Measurements from ENCODE around the gene ULBP3. TPM values are rescaled to one million over a fixed set of nuclear protein-coding genes. Genes with fewer than 3 reads are reported as not detected.

ULBP3 gene
- total and polyA plus RNA-seq, 2 of the 4 experiments (the other 2 are of a cell fraction): 11.1 to 35.1 TPM

- dilution Hi-C loops (cut with HindIII; ENCODE audit: low sequenced_read_pairs, unreplicated experiment) (no loop called here), in situ Hi-C loops (cut with MboI; ENCODE audit: low sequenced_read_pairs) (no loop called here), intact Hi-C loops (cut with micrococcal nuclease) (no loop called here)
- TF ChIP-seq MXI1 (IDR thresholded peaks at IDR 0.05; ENCODE audit: borderline replicate concordance, low read depth, low read length) (no peak), RFX5 (IDR thresholded peaks at IDR 0.05; ENCODE audit: low read depth, low read length) (no peak), ELK1 (IDR thresholded peaks at IDR 0.05; ENCODE audit: borderline replicate concordance, low read depth, low read length) (no peak), SMC3 (IDR thresholded peaks at IDR 0.05; ENCODE audit: low read depth, low read length) (no peak), BHLHE40 (IDR thresholded peaks at IDR 0.05; ENCODE audit: low read depth, low read length) (no peak), CTCF (conservative IDR thresholded peaks at IDR 0.05; ENCODE audit: low read depth, low read length) (no peak), MAFK (IDR thresholded peaks at IDR 0.05; ENCODE audit: low read depth, low read length) (no peak), RCOR1 (IDR thresholded peaks at IDR 0.05; ENCODE audit: insufficient replicate concordance, low read length) (no peak), CEBPB (IDR thresholded peaks at IDR 0.05; ENCODE audit: low read depth, low read length) (no peak), USF2 (IDR thresholded peaks at IDR 0.05; ENCODE audit: low read depth, low read length) (no peak), POLR2A (IDR thresholded peaks at IDR 0.05; ENCODE audit: low read depth, low read length) (no peak), CHD1 (IDR thresholded peaks at IDR 0.05; ENCODE audit: low read depth, low read length) (no peak), FOS (IDR thresholded peaks at IDR 0.05; ENCODE audit: low read depth, low read length) (no peak), MAZ (IDR thresholded peaks at IDR 0.05; ENCODE audit: borderline replicate concordance, low read depth, low read length) (no peak), RAD21 (IDR thresholded peaks at IDR 0.05; ENCODE audit: low read length) (no peak), NFE2L2 (IDR thresholded peaks at IDR 0.05; ENCODE audit: low read depth, low read length) (no peak)
- H3K79me1 ChIP-seq (ENCODE audit: low read depth in 1 of 2, low read length in 2 of 2): no peaks in the 10 kb centered on the region
- no peak overlapping the region for H3K4me2 ChIP-seq (ENCODE audit: low read depth, low read length)
- no peaks in the 10 kb centered on the region for H3K9me3 ChIP-seq (ENCODE audit: control insufficient read depth, insufficient read depth, low read length)
- WGBS, 2 experiments (ENCODE audit: extremely low coverage in 2 of 2, insufficient read length in 1 of 2): no CpG with 5 or more reads among the region's 4 CpGs
- no peak overlapping the region for H4K5ac ChIP-seq (ENCODE audit: low read depth, low read length)
- no TSS peak for BruUV-seq (replicated peaks)
- no peak overlapping the region for H4K8ac ChIP-seq (ENCODE audit: low read depth in 2 of 2, low read length in 2 of 2)
- no peak overlapping the region for H2BK120ac ChIP-seq (ENCODE audit: low read depth, low read length)
- H2BK5ac ChIP-seq (ENCODE audit: low read depth, low read length, poor library complexity, severe bottlenecking): no peak overlapping the region
- ChIA-PET CTCF (no interaction called here), POLR2A (ENCODE audit: unreplicated experiment) (no interaction called here)
- no peak overlapping the region for H3K56ac ChIP-seq (ENCODE audit: extremely low read depth, insufficient read depth, low read length)
- no peaks in the 10 kb centered on the region for H3K9me1 ChIP-seq (ENCODE audit: insufficient read depth, low read length)
- H4K20me1 ChIP-seq (ENCODE audit: insufficient read depth, low read length): no peaks in the 10 kb centered on the region
- H3K4ac ChIP-seq (ENCODE audit: low read depth, low read length): no peak overlapping the region
- no peak overlapping the region for H3K9ac ChIP-seq (ENCODE audit: low read depth, low read length)
- no peak overlapping the region for H2BK15ac ChIP-seq (ENCODE audit: low read depth, low read length)
- DNase-seq (no peak), ATAC-seq (ENCODE audit: low read depth) (no peak)
- no peak overlapping the region for H3K14ac ChIP-seq (replicated peaks; ENCODE audit: low read depth, low read length)
- H3K18ac ChIP-seq (ENCODE audit: low read depth, low read length): no peak overlapping the region
- H3K27me3 ChIP-seq (ENCODE audit: control insufficient read depth, insufficient read depth, low read length): peaks cover 49% of the 10 kb centered on the region
- H4K91ac ChIP-seq (ENCODE audit: insufficient read depth, low read depth, low read length): no peak overlapping the region
- H3K36me3 ChIP-seq (ENCODE audit: control insufficient read depth, insufficient read depth, low read length): no peaks in the 10 kb centered on the region
- no peak overlapping the region for H2AFZ ChIP-seq (replicated peaks; ENCODE audit: low read length, poor library complexity)
- no peak overlapping the region for H3K23ac ChIP-seq (ENCODE audit: low read depth, low read length)
- no peak overlapping the region for H2AK9ac ChIP-seq (replicated peaks; ENCODE audit: low read depth, low read length, poor library complexity)
- H3K4me3 ChIP-seq (ENCODE audit: insufficient read depth, low read depth, low read length): no peak overlapping the region
- H2BK20ac ChIP-seq (ENCODE audit: low read depth, low read length): no peak overlapping the region
- no peaks in the 10 kb centered on the region for H3K4me1 ChIP-seq (ENCODE audit: control insufficient read depth, insufficient read depth, low read length)
- no peak overlapping the region for H2AK5ac ChIP-seq (ENCODE audit: low read depth, low read length)
- no peak overlapping the region for H3K27ac ChIP-seq (ENCODE audit: insufficient read depth, low read length)
These were observed 20.8 kb downstream of the ULBP3 start for GRCh38 chr6:150048099-150048498.
